Stromal cell of bone marrow (primary cell): Measurements from ENCODE around the gene PEX14.
"Not testable (repeated sequence)": the region's sequence is repeated elsewhere in the genome, so short reads cannot be mapped to it uniquely, and the experiment has no call there.

Experiments used
- DNase-seq: peaks from one replicate; pipeline ENCODE4 v3.0.0-alpha.2; 2012; ENCODE audit warnings: low read depth

PEX14 gene

GRCh38 chr1:10450836-10451235, 23.9 kb upstream of the PEX14 start:
- DNase-seq, result no peak

- peak; percentile 22 for DNase-seq
Measured at GRCh38 chr1:10451287-10451686, 23.5 kb upstream of the PEX14 start.

- DNase-seq, result no peak
Measured at GRCh38 chr1:10456048-10456447, 18.7 kb upstream of the PEX14 start.

GRCh38 chr1:10456661-10457060, 18.1 kb upstream of the PEX14 start:
- DNase-seq, result no peak

GRCh38 chr1:10457462-10457861, 17.3 kb upstream of the PEX14 start:
- DNase-seq, result not testable (repeated sequence)

- DNase-seq, result no peak
Measured at GRCh38 chr1:10457875-10458274, 16.9 kb upstream of the PEX14 start.

- DNase-seq, result peak; percentile 13
Measured at GRCh38 chr1:10459184-10459583, 15.6 kb upstream of the PEX14 start.

- no peak for DNase-seq
Measured at GRCh38 chr1:10467078-10467477, 7.7 kb upstream of the PEX14 start.

- DNase-seq, result no peak
Measured at GRCh38 chr1:10470043-10470442, 4.7 kb upstream of the PEX14 start.

GRCh38 chr1:10471411-10472219, 3.1 kb upstream of the PEX14 start:
- no peak for DNase-seq

GRCh38 chr1:10472220-10473144, 2.3 kb upstream of the PEX14 start, which contains the start of gene DFFA:
TSS of gene DFFA (minus strand) at chr1:10472529. CDS start at chr1:10472458, 71 bp downstream.
- DNase-seq, result peak; percentile 94

- DNase-seq, result no peak
Measured at GRCh38 chr1:10473145-10473765, 1.5 kb upstream of the PEX14 start.

GRCh38 chr1:10474309-10474612, 489 bp upstream of the PEX14 start:
- not testable (repeated sequence) for DNase-seq

- DNase-seq, result no peak
Measured at GRCh38 chr1:10475510-10475909, 760 bp downstream of the PEX14 start.

GRCh38 chr1:10479296-10479695, 4.5 kb downstream of the PEX14 start:
- no peak for DNase-seq

- no peak for DNase-seq
Measured at GRCh38 chr1:10480614-10481013, 5.9 kb downstream of the PEX14 start.

GRCh38 chr1:10484521-10484920, 9.8 kb downstream of the PEX14 start:
- no peak for DNase-seq

GRCh38 chr1:10489291-10490055, 14.7 kb downstream of the PEX14 start:
- DNase-seq, result no peak

GRCh38 chr1:10490286-10490970, 15.7 kb downstream of the PEX14 start:
- DNase-seq, result no peak

- DNase-seq, result no peak
Measured at GRCh38 chr1:10494418-10494753, 19.6 kb downstream of the PEX14 start.

- DNase-seq, result no peak
Measured at GRCh38 chr1:10494754-10495474, 20.2 kb downstream of the PEX14 start.
